Tibial artery (tissue), 4 donors: ENCODE results near the gene IFT88.

ENCODE experiments used
- DNase-seq, 2 donors: peaks; one replicate each; pipeline ENCODE4 v3.0.0-alpha.2; 2019
- H3K27ac ChIP-seq, 2 donors: fragments of 200-600 bp; sonication (generic) in 1 of 2; 1 replicate in 1 of 2; 2 replicates in 1 of 2; pipeline ENCODE4 v1.5.1; 2018 to 2019; ENCODE audit warnings: mild to moderate bottlenecking in 1 of 2
- H3K27me3 ChIP-seq, 2 donors: fragments of 200-600 bp; sonication (generic) in 1 of 2; one replicate each; pipeline versions ENCODE4 v1.5.1 to v1.6.0; 2016 to 2019
- H3K36me3 ChIP-seq, 3 donors: fragments of 200-600 bp; sonication (generic) in 2 of 3; one replicate each; pipeline ENCODE4 v1.5.1; 2016 to 2019; ENCODE audit warnings: mild to moderate bottlenecking in 2 of 3
- H3K4me1 ChIP-seq, 4 donors: fragments of 200-600 bp; sonication (generic) in 2 of 4; 1 replicate in 3 of 4; 2 replicates in 1 of 4; pipeline ENCODE4 v1.5.1; 2016 to 2019
- H3K4me3 ChIP-seq, 2 donors: fragments of 200-600 bp; sonication (generic) in 1 of 2; 1 replicate in 1 of 2; 2 replicates in 1 of 2; pipeline ENCODE4 v1.5.1; 2018 to 2019; ENCODE audit warnings: mild to moderate bottlenecking in 2 of 2
- H3K9me3 ChIP-seq, 3 donors: fragments of 200-600 bp; sonication (generic) in 1 of 3; one replicate each; pipeline ENCODE4 v1.5.1; 2016 to 2019
- intact Hi-C: fragments of 100-400 bp; cut with DNase I; formaldehyde crosslinking; loops from one replicate; pipeline ENCODE4 v1.15.0; 2023; ENCODE audit warnings: low total_unique reads
- TF ChIP-seq, protein P1 (sequence below), 2 experiments: fragments of 200-600 bp in 1 of 2; fragments of 450-650 bp in 1 of 2; IDR thresholded peaks; one replicate each; pipeline ENCODE4 v1.5.1; 2017 to 2019; ENCODE audit warnings: antibody characterized with exemption in 2 of 2, mild to moderate bottlenecking in 1 of 2, moderate library complexity in 1 of 2

IFT88 gene

DNA sequence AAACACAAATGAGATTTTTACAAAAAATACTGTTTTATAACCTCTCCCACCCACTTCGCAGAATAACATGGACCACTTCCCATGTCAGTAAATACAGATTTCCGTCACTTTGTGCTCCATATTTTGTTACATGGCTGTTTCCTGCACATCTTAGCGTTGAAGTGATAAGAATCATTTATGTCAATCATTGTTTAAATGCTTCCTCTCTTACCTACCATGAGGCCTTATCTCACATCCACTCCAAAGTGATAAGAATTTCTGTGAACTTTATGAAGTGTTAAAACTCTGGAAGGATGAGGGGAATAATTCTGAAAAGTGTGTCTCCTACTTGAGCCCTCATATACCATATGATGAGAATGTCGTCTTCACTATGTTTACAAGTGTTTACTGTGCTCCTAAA is 100.0 kb downstream of the IFT88 start:
- peaks cover 0 to 43% (median 17%) of the 10 kb centered on the region in 3 donors for H3K36me3 ChIP-seq
- DNase-seq, result no peak
- H3K4me3 ChIP-seq, result no peak overlapping the region
- no peaks in the 10 kb centered on the region for H3K9me3 ChIP-seq
- TF ChIP-seq, protein P1, sequence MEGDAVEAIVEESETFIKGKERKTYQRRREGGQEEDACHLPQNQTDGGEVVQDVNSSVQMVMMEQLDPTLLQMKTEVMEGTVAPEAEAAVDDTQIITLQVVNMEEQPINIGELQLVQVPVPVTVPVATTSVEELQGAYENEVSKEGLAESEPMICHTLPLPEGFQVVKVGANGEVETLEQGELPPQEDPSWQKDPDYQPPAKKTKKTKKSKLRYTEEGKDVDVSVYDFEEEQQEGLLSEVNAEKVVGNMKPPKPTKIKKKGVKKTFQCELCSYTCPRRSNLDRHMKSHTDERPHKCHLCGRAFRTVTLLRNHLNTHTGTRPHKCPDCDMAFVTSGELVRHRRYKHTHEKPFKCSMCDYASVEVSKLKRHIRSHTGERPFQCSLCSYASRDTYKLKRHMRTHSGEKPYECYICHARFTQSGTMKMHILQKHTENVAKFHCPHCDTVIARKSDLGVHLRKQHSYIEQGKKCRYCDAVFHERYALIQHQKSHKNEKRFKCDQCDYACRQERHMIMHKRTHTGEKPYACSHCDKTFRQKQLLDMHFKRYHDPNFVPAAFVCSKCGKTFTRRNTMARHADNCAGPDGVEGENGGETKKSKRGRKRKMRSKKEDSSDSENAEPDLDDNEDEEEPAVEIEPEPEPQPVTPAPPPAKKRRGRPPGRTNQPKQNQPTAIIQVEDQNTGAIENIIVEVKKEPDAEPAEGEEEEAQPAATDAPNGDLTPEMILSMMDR (IDR thresholded peaks at IDR 0.05), result no peak
- H3K4me1 ChIP-seq, result no peaks in the 10 kb centered on the region
- H3K27ac ChIP-seq, result no peak overlapping the region
- intact Hi-C loops, result no loop called here
- no peaks in the 10 kb centered on the region for H3K27me3 ChIP-seq

DNA sequence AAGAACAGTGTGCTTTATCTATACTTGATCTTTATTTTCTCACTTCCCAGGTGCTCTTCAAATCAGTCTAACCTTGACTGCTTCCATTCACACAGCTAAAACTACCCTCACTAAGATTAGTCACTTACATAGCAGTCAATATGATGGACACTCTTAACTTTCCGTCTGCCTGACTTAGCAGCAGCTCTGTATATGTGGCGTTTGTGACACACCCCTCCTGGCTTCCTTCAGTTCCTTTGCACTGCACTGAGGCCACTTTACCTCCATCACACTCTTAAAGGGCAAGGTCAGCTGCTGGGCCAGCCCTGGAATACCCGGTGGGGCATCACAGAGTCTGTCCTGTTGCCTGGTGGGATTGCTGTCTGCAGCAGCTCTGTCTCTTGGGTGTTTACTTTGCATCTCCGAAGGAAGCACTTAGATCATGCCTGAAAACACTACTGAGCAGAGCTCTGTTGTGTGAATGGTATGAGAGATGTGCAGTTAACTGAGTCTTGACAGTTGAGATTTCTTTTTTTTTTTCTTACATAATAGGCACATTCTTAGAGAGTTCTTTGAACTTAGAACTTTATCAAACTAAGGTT is 101.0 kb downstream of the IFT88 start:
- H3K27me3 ChIP-seq, result no peaks in the 10 kb centered on the region
- no peaks in the 10 kb centered on the region for H3K9me3 ChIP-seq
- peaks cover 0 to 47% (median 15%) of the 10 kb centered on the region in 3 donors for H3K36me3 ChIP-seq
- no peaks in the 10 kb centered on the region for H3K4me1 ChIP-seq
- no peak overlapping the region for H3K27ac ChIP-seq
- TF ChIP-seq, protein P1 (IDR thresholded peaks at IDR 0.05), result no peak
- intact Hi-C loops, result no loop called here
- no peak overlapping the region for H3K4me3 ChIP-seq
- DNase-seq, result no peak

DNA sequence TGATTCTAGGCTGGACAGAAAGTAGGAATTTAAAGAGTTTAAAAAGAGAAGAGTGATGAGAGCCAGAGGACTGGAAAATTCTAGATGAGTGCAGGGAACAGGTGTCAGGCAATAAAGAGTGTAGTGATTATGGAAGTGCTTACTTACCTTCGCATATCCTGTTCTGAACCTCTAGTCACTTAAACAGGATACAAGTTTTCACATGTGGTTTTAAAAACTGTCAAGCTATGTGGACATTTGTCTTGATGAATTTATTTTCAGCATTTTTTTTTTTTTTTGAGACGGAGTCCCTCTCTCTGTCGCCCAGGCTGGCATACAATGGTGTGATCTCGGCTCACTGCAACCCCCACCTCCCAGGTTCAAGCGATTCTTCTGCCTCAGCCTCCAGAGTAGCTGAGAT is 102.2 kb downstream of the IFT88 start:
- TF ChIP-seq, protein P1 (IDR thresholded peaks at IDR 0.05), result no peak
- no peak for DNase-seq
- peaks cover 0 to 40% (median 3%) of the 10 kb centered on the region in 3 donors for H3K36me3 ChIP-seq
- no peaks in the 10 kb centered on the region for H3K27me3 ChIP-seq
- no peaks in the 10 kb centered on the region for H3K9me3 ChIP-seq
- no peak overlapping the region for H3K4me3 ChIP-seq
- intact Hi-C loops, result no loop called here
- H3K27ac ChIP-seq, result no peak overlapping the region
- H3K4me1 ChIP-seq, result no peaks in the 10 kb centered on the region

DNA sequence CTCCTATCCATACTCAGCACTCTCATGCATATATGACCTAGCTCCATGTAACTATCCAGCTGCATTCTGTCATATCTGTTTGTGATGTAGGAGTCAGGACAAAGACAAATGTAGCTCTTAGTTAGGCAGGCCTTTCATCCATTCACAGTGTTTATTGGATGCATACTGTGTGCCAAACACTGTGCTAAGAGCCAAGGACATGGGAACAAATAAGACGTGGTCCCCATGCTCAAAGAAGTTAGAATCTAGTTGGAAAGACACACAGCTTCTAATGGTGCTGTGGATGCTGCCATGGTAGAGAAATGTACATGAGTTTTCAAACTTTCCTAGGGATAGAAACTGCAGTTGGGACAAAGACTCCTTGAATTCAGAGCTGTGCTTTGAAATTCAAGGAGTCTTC is 104.8 kb downstream of the IFT88 start:
- Histone ChIP-seq H3K9me3 (no peaks in the 10 kb centered on the region), H3K27me3 (no peaks in the 10 kb centered on the region), H3K36me3 (peaks cover 0 to 52% (median 5%) of the 10 kb centered on the region in 3 donors), H3K4me3 (no peak overlapping the region), H3K27ac (no peak overlapping the region), H3K4me1 (no peaks in the 10 kb centered on the region)
- TF ChIP-seq, protein P1 (IDR thresholded peaks at IDR 0.05), result no peak
- intact Hi-C loops, result no loop called here
- no peak for DNase-seq

DNA sequence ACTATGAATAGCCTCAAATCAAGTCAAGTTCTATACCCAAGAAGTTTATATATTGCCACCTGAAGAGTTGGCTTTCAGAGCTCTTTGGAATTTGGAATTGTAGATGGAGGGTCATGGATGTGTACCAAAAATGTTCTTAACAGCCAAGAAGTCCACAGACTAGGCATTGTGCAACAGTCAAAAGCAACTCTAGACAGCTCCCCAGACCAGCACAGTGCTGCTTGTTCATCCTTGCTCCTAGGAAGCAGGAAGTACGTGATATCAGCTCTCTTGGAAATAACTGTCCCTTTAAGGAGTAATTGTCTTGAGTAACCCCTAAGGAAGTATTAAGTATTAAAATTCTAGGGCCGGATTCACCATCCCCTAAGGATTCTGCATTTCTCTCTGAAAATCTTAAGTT is 105.8 kb downstream of the IFT88 start:
- TF ChIP-seq, protein P1 (IDR thresholded peaks at IDR 0.05), result no peak
- Histone ChIP-seq H3K27me3 (no peaks in the 10 kb centered on the region), H3K36me3 (peaks cover 0 to 52% (median 5%) of the 10 kb centered on the region in 3 donors), H3K4me3 (no peak overlapping the region), H3K4me1 (no peaks in the 10 kb centered on the region), H3K27ac (peak overlapping the region in 1 of 2 donors; percentile 35), H3K9me3 (no peaks in the 10 kb centered on the region)
- DNase-seq, result no peak
- intact Hi-C loops, result no loop called here

DNA sequence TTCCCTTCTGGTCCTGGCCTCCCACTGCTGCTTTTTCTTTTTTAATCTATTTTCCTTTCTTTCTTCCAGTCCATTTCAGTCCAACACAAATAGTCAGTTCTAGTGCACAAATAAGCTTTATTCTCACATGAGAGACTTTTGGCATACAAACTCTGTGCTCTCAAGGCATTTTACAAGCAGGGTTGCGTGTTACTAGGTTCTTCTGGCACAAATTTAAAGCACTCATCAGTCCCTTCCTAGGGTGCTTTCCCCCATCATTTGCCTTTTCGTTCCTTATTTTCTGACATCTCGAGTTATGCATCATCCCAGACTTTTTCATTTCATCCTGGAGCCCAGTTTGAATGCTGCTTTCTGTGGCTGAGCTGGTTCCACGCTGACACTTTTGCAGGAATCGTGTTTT is 106.8 kb downstream of the IFT88 start:
- H3K27me3 ChIP-seq, result no peaks in the 10 kb centered on the region
- DNase-seq, result no peak

More for the DNA sequence above, 106.8 kb downstream of the IFT88 start:
- H3K4me1 ChIP-seq, result no peaks in the 10 kb centered on the region
- intact Hi-C loops, result no loop called here
- no peaks in the 10 kb centered on the region for H3K9me3 ChIP-seq
- TF ChIP-seq, protein P1 (IDR thresholded peaks at IDR 0.05), result no peak
- H3K27ac ChIP-seq, result no peak overlapping the region
- H3K4me3 ChIP-seq, result no peak overlapping the region
- H3K36me3 ChIP-seq, result peaks cover 0 to 50% (median 5%) of the 10 kb centered on the region in 3 donors
